Esophagus squamous epithelium (tissue), 5 donors: ENCODE results near the gene CREG1. TPM values are rescaled to one million over a fixed set of nuclear protein-coding genes. Genes with fewer than 3 reads are reported as not detected.

ENCODE experiments used
- DNase-seq: peaks from one replicate; lab custom pipeline; 2025; lab: John Stamatoyannopoulos, UW
- H3K27ac ChIP-seq, 4 donors: fragments of 200-600 bp; sonication (generic); one replicate each; pipeline ENCODE4 v1.5.1; 2016 to 2019; ENCODE audit warnings: mild to moderate bottlenecking in 1 of 4
- H3K27me3 ChIP-seq, 4 donors: fragments of 200-600 bp; sonication (generic); 1 replicate in 3 of 4; 2 replicates in 1 of 4; pipeline versions ENCODE4 v1.5.1 to v1.6.0; 2017 to 2021; ENCODE audit warnings: antibody characterized with exemption in 1 of 4
- H3K36me3 ChIP-seq, 3 donors: fragments of 200-600 bp; sonication (generic); one replicate each; pipeline ENCODE4 v1.5.1; 2016 to 2019
- H3K4me1 ChIP-seq, 3 donors: fragments of 200-600 bp; sonication (generic); one replicate each; pipeline ENCODE4 v1.5.1; 2017 to 2019
- H3K4me3 ChIP-seq, 4 donors: fragments of 200-600 bp; sonication (generic); 1 replicate in 3 of 4; 2 replicates in 1 of 4; pipeline ENCODE4 v1.5.1; 2016 to 2019; ENCODE audit warnings: mild to moderate bottlenecking in 2 of 4, moderate library complexity in 1 of 4
- H3K9me3 ChIP-seq, 3 donors: fragments of 200-600 bp; sonication (generic); one replicate each; pipeline ENCODE4 v1.5.1; 2016 to 2019
- CTCF ChIP-seq, 6 experiments: fragments of 450-650 bp in 4 of 6; fragments of 200-600 bp in 2 of 6; sonication (generic) in 2 of 6; IDR thresholded peaks; one replicate each; pipeline ENCODE4 v1.5.1; 2016 to 2019; ENCODE audit warnings: antibody characterized with exemption in 6 of 6, mild to moderate bottlenecking in 4 of 6, moderate library complexity in 4 of 6
- POLR2A ChIP-seq, 4 donors: fragments of 450-650 bp; IDR thresholded peaks; one replicate each; pipeline ENCODE4 v1.6.1; 2017; ENCODE audit warnings: antibody characterized with exemption in 4 of 4, mild to moderate bottlenecking in 4 of 4, moderate library complexity in 3 of 4
- WGBS, 2 donors: methylation state at CpG; one replicate each; pipeline ENCODE4 v1.1.5; 2018; 5-methylcytosine and 5-hydroxymethylcytosine counted together
- intact Hi-C: fragments of 100-400 bp; cut with DNase I; formaldehyde crosslinking; loops from one replicate; pipeline ENCODE4 v1.15.0; 2022
- total RNA-seq, 4 donors: library from RNA; depleted of rRNA; stranded (reverse); fragments of >200 nt; gene quantifications; one replicate each; pipeline ENCODE4 v1.1.0, GENCODE V29; 2016
- donor health status: DM: yes; HTN: yes; CAD: no.

Gene CREG1
- total RNA-seq, 4 donors from 2014 or later, result 110 to 203 (median 175) TPM

- intact Hi-C loops, result no loop called here
- Histone ChIP-seq H3K9me3 (no peaks in the 10 kb centered on the region), H3K27me3 (peaks cover 0 to 26% (median 0%) of the 10 kb centered on the region in 4 donors)
Measured at GRCh38 chr1:167504467-167504827, 49.1 kb downstream of the CREG1 start.

GRCh38 chr1:167503626-167504466 lies 49.7 kb downstream of the CREG1 start:
- H3K9me3 ChIP-seq, result no peaks in the 10 kb centered on the region
- H3K4me3 ChIP-seq, result no peak overlapping the region
- no peak overlapping the region for H3K27ac ChIP-seq
- intact Hi-C loops, result no loop called here
- 59 to 75% methylated on average over 11 of the region's 14 CpGs for WGBS, 2 donors
- DNase-seq, result no peak
- H3K4me1 ChIP-seq, result peaks cover 0 to 18% (median 0%) of the 10 kb centered on the region in 3 donors
- no peaks in the 10 kb centered on the region for H3K36me3 ChIP-seq
- TF ChIP-seq POLR2A (IDR thresholded peaks at IDR 0.05) (no peak), CTCF (IDR thresholded peaks at IDR 0.05) (no peak)
- H3K27me3 ChIP-seq, result peaks cover 0 to 26% (median 0%) of the 10 kb centered on the region in 4 donors

More at GRCh38 chr1:167504467-167504827, 49.1 kb downstream of the CREG1 start:
- H3K36me3 ChIP-seq, result no peaks in the 10 kb centered on the region
- no peak overlapping the region for H3K27ac ChIP-seq
- H3K4me1 ChIP-seq, result peaks cover 0 to 18% (median 0%) of the 10 kb centered on the region in 3 donors
- no peak for DNase-seq
- no peak overlapping the region for H3K4me3 ChIP-seq
- 88 to 90% methylated on average over 3 of the region's 3 CpGs for WGBS, 2 donors
- TF ChIP-seq CTCF (IDR thresholded peaks at IDR 0.05) (no peak), POLR2A (IDR thresholded peaks at IDR 0.05) (no peak)

GRCh38 chr1:167502719-167503462 lies 50.7 kb downstream of the CREG1 start:
- Histone ChIP-seq H3K27me3 (peaks cover 0 to 28% (median 0%) of the 10 kb centered on the region in 4 donors), H3K9me3 (no peaks in the 10 kb centered on the region), H3K27ac (no peak overlapping the region), H3K4me3 (no peak overlapping the region), H3K36me3 (no peaks in the 10 kb centered on the region), H3K4me1 (peaks cover 0 to 18% (median 0%) of the 10 kb centered on the region in 3 donors)
- TF ChIP-seq CTCF (IDR thresholded peaks at IDR 0.05) (no peak), POLR2A (IDR thresholded peaks at IDR 0.05) (no peak)
- no peak for DNase-seq
- intact Hi-C loops, result no loop called here
- 39 to 47% methylated on average over 4 of the region's 4 CpGs for WGBS, 2 donors

GRCh38 chr1:167502192-167502551 lies 51.4 kb downstream of the CREG1 start:
- Histone ChIP-seq H3K36me3 (no peaks in the 10 kb centered on the region), H3K27me3 (peaks cover 0 to 34% (median 0%) of the 10 kb centered on the region in 4 donors), H3K4me1 (peaks cover 0 to 18% (median 0%) of the 10 kb centered on the region in 3 donors), H3K27ac (no peak overlapping the region), H3K4me3 (no peak overlapping the region), H3K9me3 (no peaks in the 10 kb centered on the region)
- intact Hi-C loops, result no loop called here
- no peak for DNase-seq
- TF ChIP-seq CTCF (IDR thresholded peaks at IDR 0.05) (no peak), POLR2A (IDR thresholded peaks at IDR 0.05) (no peak)
- WGBS, 2 donors, result 67 to 89% methylated on average over 5 of the region's 5 CpGs
